GM18519 (cell line): ENCODE data around the gene DLG5.

Experiments used
- ATAC-seq: cut with Tn5 transposase; IDR thresholded peaks from one replicate; pipeline ENCODE4 v1.9.1; 2021; ENCODE audit warnings: mild to moderate bottlenecking, moderate library complexity; ENCODE audit not compliant: unreplicated experiment, low FRiP score

Gene DLG5

DNA sequence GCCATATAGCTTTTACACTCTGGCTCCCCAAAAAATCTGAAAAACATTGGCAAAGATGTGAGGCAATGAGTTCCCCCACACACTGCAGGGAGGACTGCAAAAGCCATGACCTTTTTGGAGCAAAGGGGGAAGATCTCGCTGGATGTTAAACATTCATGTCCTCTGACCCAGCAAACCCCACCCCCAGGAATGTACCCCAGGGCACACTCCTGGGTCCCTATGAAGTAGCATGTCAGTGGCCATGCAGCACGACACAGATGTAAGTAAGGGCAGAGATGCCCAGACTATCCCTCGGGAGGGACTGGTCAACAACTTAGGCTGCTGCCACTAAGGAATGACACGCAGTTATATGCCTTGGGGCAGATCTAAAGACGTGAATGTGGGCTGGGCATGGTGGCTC lies 100.6 kb downstream of the DLG5 start:
- no peak for ATAC-seq

DNA sequence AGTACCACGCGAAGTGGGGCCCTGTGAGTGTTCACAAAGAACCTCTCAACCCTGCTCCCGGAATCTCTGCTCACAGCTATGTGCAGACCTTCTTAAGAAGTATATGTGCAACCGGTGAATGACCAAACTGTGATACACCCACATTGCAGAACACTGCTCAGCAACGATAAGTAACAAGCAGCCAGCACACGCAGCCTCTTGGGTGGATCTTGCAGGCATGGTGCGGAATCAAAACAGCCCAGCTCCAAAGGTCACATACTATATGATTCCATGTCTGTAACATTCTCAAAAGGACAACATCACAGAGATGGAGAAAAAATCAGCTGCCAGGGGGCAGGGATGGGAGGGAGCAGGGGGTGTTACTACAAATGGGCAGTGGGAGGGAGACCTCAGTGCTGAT lies 101.6 kb downstream of the DLG5 start:
- ATAC-seq, result no peak

DNA sequence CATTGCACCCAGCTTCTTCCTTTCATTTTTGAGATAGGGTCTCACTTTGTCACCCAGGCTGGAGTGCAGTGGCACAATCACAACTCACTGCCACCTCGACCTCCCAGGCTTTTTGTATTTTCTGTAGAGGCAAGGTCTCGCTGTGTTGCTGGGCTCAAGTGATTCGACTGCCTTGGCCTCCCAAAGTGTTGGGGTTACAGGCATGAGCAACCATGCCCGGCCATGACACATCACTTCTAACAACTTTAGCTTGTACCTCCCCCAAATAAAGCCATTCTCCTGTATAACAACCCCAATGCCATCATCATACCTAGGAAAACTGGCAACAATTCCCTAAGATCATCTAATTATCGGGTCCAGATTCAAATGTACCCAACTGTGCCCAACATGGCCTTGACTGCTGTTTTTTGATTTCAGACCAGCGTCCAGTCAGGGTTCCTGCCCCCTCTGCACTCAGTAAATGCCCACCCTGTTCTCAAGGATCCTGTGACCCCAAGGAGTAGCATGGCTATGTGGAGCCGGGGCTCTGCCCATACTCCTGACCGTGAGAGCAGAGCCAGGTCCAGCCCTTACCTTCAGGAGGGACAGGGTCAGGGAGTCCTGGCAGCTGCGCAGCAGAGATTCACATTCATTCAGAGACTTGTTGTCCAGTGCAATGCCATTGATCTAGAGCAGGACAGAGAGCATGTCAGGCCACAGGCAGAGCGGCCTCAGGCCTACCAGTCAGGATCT lies 102.6 kb downstream of the DLG5 start:
- no peak for ATAC-seq

DNA sequence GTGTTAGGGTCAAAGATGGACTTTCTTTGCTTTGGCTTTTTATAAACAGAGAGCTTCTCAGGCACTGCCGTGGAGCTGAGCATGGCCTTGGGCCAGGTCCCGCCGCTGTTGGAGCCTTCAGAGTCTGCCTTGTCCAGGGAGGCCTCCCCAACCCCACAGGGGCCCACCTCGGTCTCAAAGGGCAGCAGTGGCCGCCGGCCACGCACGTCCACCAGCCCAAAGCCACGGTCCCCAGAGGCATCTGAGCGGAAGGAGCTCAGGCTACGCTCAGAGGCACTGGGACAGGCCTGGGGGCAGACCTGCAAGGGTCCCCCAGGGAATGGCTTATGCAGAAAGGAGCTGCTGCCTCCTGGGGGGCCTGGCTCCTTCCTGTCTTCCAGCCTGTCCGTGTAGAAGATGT lies 105.0 kb downstream of the DLG5 start:
- no peak for ATAC-seq

DNA sequence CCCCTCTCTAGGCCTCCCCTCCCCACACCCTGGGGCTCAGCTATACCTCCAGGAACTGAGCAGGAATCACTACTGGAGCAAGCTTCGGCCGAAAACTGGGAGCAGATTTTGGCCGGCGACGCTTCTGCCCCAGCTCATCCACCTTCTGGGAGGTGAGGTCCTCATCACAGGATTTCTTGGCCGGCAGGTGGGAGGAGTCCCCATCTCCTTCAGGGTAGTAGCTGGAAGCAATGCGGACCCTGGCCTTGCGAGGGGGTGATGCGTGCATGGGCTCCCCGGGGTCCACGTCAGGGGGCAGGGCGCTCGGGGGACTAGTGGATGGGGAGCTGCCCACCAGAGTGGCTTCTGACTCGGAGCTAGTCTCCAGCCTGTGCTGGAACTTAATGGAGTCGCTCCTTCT lies 105.5 kb downstream of the DLG5 start:
- ATAC-seq, result no peak

DNA sequence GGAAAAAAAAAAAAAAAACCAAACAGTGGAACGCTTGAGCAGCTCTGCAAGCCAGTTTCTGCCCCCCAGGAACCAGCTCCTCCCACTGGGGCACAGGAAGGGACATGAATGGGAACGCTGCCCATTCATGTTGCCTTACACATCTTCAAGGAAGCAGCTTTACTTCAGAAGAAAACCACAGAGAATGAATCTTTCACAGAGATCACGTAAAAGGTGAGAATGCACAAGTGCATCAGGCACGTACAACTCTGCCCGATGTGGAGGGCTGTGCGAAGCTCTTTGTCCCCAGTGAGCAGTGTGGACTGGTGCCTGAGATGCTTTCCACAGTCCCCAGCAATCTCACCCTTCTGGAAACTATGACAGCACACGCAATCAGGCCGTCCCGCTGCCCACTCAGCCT lies 106.2 kb downstream of the DLG5 start:
- no peak for ATAC-seq

DNA sequence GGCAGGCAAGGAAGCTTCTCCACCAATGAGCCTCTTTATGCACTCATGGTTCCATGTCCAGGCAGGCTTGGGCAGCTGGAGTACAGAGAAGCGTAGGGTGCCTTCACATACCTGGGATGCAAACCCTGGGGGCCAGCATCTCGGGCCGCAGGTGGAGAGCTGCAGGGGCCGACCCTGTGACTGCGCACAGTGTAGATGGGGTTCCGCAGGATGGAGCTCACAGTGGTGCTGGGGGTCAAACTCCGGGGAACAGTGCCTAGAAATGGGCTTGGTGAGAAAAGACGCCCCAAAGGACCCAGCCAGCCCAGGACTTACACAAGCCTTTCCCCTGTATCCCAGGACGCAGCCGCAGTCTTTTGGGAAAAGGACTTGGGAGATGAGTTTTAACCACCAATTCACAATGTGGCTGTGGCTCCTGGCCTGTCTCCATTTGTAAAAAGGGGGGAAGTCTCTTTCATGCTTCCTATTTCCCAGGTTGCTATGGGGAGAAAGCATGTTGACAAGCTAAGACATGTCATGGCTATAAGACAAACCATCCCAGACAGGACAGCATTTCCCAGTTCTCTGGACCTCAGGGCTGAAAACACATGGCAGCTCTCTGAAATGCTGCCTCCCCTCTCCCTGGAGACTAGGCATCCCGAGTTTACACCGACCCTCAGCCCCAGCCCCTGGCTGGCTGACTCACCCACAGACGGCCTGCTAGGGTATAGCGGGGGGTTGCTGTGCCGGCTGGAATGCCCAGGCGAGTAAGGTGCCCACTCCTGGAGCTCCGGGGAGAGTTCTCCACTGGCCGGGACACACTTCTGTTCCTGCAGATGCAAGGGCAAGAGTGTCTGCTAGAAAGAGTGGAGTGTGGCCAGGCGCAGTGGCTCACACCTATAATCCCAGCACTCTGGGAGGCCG lies 107.1 kb downstream of the DLG5 start:
- ATAC-seq, result no peak

DNA sequence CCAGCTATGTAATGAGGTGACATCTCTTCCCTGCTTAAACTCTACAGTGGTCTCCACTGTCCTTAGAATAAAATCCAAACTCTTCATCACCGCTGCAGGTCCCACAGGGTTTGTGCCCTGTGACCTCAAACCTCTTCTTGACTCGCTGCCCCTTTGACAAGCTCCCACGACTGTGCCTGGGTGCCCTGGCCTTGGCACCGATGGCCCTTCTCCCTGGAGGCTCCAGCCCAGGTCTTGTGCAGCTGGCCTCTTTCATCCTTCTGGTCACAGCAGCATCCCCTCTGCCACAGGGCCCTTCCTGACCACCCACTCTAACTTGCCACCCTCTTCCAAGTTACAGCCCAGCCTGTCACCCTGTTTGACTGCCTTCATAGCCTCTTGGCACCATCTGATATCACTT lies 108.2 kb downstream of the DLG5 start:
- no peak for ATAC-seq

DNA sequence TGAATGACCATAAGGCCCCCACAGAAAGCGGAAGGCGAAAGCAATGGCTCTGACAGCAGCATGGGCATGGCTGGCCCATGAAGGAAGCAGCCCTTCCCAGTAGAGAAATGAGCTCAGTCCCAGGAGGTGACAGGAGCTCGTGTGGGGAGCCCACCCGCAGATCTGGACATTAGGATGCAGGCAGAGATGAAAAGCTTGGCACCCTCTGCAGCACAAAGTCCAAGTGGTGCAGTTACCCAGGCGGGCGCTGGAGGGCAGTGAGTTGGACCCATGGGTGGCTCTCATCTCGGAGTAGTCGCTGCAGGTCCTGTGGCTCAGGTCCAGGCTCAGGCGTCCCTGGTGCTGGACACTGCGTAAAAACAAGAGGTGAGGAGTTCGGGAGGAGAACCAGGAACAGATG lies 109.0 kb downstream of the DLG5 start:
- ATAC-seq, result no peak

DNA sequence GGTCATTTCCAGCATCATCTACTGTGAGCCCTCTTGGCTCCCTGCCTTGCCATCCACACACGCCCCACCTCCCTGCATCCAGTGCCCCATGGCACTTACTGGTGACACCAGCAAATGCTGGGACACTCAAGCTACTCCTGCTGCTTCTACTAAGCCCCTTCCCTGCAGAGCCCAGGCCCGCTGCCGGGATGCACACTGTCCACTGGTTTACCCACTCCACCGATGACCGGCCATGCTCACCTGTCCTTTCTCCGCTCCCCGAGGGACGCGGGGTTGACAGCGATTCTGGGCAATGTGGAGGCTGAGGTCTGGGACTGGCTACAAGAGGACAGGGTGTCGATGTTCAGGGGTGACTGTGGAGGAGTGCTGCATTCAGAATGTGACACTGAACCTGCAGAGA lies 110.2 kb downstream of the DLG5 start:
- ATAC-seq, result no peak

DNA sequence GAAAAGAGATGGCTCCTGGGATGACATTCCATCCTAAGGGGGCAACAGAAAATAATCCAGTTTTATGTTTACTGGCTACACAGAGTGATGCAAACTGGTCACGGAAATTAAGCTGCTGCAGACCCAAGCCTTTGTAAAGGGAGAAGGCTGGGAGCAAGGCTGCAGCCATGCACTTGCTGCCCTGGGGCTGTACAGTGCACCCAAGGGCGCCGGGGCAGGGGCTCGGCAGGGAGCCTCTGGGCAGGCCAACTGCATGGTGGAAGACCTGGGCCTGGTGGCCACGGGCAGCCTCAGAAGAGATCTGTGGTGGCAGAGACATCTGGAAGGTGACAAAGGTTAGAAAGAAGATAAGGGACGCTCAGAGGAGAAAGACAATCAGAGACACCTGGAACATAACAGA lies 113.8 kb downstream of the DLG5 start:
- no peak for ATAC-seq

DNA sequence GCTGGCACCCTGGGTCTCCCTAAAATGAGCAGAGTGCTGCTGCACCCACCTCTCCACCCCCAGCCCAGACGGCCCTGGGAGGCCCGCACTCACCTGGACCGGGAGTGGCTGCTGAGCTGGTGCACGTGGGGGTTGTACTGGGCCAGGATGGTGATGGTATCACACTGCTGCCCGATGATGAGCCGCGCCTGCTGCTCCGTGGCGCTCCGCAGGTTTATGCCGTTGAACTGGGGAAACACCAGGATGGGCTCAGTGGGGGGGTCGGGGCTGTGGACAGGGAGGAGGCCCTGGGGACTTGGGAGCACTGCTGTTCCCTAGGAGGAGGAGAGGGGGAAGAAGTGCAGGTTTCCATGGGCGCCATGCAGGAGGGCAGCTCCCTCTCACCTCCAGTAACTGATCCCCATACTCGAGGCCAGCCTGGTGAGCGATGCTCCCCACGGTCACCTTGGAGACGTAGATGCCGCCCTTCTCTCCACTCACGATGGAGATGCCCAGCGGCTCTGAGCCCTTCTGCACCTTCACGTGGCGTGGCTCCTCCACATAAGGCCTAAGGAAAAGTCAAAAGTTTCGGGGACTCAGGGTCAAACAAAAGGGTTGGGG lies 114.6 kb downstream of the DLG5 start:
- ATAC-seq, result no peak

DNA sequence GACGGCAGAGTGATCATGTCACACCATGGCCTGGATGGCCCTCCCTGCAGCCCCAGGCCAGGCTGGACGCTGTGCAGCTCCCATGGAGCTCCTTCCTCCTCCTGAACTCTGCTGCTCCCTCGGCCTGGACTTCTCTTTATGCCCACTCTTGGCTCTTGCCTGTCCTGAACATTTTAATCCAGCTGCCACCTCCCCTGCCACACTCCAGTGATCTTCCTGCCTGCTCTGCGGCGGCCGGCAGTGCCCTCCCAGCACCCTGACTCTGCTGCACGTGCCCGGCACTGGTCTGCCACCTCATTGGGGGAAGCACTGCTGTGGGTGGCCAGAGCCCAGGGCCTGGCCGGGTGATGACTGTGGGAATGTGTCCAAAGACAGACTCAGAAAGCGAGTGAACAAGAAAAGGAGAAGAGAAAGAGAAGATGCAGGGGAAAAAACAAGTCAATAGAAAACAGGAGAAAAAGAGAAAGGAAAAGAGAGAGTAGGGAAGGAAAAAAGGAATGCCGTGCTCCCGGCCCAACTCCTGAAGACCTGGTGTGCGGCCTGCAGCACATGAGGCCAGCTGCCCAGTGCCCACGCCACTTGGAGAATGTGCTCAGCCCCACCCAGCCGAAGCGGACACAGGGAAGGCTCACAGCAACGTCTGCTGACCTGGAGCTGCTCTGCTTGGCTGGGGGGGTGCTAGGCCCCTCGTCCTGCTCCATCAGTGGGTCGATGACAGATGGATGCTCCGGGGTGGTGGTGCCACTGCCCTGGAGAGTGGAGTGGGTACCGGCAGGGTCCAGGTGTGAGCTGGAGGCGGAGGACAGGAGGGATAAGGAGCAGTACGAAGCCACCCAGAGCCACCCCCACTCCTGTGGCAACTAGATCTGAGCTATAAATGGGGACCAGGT lies 115.9 kb downstream of the DLG5 start:
- ATAC-seq, result no peak

DNA sequence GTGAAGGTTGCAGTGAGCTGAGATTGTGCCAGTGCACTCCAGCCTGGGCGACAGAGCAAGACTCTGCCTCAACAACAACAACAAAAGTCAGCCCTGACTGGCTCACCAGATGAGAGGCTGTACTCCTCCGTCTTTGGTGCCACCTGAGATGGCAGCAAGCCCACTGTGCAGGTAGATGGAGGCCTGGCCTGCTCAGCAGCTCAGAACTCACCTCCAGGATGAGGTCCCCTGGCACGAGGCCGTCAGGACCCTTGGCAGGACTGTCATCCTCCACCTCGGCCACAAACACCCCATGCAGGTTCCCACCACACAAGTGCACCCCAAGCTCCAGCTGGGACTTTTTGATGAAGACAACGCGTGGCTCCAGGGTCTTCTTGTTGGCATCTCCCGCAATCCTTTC lies 117.2 kb downstream of the DLG5 start:
- no peak for ATAC-seq

DNA sequence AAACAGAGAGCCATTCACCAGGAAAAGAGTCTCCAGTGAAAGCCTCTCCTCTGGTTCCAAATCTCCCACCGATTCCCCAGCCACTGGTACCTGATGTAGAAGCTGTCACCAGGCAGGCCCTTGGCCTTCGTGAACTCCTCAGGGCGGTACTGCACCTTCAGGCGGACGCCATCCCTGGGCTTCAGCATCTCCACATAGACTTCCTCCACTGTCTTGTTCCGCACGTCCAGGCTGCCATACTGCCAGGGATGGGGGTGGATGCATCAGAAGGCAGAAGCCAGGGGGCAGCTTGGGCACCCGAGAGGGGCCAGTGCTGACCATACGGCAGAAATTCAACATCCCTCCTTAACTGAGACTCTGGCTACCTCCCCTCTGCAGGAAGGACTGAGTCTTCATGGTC lies 118.8 kb downstream of the DLG5 start:
- no peak for ATAC-seq

DNA sequence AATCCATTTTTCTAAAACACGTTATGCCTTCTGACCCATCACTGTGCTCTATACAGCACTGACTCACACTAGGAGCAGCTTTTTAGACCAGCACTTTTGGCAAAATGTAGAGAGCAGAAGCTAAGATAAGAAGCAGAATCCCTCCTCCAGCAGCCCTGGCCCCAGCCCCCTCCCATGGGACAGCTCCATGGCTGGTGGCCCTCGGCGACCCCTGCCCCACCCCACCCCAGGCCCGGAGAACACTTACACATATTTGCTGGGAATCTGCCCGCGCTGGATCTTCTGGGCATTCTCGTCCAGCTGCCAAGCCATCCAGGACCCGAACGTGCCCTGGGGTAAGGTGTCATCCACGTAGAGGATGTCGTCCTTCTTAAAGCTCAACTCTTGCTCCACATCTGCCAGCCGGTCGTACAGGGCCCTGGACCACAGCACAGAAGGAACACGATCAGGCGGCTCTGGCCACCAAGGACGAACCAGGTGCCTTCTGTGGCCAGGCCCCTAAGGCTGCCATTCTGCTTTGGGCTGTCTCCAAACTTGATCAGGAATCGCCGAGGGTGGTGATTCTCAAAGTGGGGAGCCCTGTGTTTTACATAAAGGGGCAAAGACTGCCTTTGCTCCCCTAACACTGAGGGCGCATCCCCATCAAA lies 119.9 kb downstream of the DLG5 start:
- no peak for ATAC-seq

DNA sequence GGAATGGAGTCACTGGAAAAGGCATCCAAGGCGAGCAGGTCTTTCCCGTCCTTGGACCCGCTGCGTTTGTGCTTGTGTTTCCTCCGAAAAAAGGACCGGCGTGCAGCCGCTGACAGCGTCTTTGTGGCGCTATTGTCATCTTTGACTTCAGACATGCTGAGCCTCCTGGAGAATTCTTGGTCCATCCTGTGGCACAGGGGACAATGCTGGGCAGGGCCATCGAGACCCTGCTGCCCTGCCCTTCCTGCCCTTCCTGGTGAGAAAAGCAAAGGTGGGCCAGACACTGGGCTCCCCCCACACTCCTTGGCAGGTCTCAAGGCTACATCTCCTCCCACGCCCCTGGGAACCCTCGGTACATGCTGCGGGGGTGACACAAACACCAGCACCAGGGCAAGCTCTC lies 120.9 kb downstream of the DLG5 start:
- no peak for ATAC-seq

DNA sequence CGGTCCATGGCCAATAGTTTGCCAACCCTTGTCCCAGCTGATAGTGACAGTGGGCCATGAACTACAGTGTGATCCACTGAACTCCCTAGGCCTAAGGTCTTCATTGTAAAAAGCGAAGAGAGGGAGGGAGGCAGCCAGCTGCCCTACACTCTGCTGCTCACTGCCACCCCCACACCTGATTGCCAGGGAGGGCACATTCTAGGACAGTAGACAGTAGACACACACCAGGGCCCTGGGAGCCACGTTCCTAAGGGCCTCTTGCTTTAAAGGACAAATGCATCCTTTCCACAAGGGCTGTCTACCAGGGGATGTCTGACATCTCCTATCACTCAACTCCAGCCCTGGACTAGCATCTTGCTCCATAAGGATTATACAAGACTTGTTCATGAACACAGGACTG lies 122.2 kb downstream of the DLG5 start:
- no peak for ATAC-seq

DNA sequence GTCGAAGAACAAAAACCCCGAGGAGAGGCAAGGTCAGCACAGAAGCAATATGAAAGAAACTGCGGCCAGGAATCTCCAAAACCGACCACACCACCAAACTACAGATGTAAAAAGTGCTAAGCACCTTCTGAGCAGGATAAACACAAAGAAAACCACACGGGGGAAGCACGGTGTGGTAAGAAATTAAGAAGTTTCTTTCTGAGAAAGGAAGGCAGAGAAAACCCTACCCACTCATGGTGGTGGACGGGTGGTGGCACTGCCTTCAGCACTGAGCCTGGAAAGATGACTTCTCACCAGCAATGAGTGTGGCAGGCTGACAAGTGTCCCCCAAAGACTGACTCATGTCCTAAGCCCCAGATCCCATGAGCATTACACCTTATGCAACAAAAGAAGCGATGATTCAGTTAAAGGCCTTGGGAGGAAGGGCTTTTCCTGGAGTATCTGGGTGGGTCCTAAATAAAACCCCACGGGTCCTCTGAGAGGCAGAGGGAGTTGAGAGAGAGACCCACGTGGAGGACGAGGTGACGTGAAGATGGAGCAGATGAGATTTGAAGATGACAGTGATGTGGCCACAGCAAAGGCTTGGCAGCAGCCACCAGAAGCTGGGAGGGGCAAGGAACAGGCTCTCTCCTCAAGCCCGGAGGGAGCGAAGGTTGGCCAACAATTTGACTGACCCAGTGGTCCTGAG lies 124.9 kb downstream of the DLG5 start:
- ATAC-seq, result no peak
